Right lobe of liver (tissue), 4 donors: Measurements from ENCODE around the gene GALNT14.

Source experiments
- CTCF ChIP-seq, 4 donors: fragments of 200-600 bp in 3 of 4; fragments of 450-650 bp in 1 of 4; IDR thresholded peaks; one replicate each; pipeline versions ENCODE4 v1.5.1 to v1.8.0; 2016 to 2022; ENCODE audit warnings: antibody characterized with exemption in 4 of 4, mild to moderate bottlenecking in 2 of 4
- POLR2A ChIP-seq: fragments of 450-650 bp; IDR thresholded peaks from one replicate; pipeline ENCODE4 v1.6.1; 2017; ENCODE audit warnings: antibody characterized with exemption, mild to moderate bottlenecking
- donor health status: DM: no; HTN: no; CAD: no.
- donor health status: DM: no; HTN: no; CAD: no.
- donor health status: DM: no; HTN: yes; CAD: no.

GRCh38 chr2:30971231-30972025 lies 166.8 kb downstream of the GALNT14 start:
- no peak for TF ChIP-seq CTCF (IDR thresholded peaks at IDR 0.05)
- no peak for TF ChIP-seq POLR2A
